ENCODE data around the gene SRPK1. TPM values are rescaled to one million over a fixed set of nuclear protein-coding genes. Genes with fewer than 3 reads are reported as not detected.

The SRPK1 gene
- total and polyA plus RNA-seq, 10 of the 15 experiments (the other 5 are each of a cell fraction or from before 2014, with no cell fraction given) = 47.4 to 112 (median 85.8) TPM

GRCh38 chr6:35919085-35919826, 1.6 kb downstream of the SRPK1 start:
- peak overlapping the region; percentile 65 for H3K4me2 ChIP-seq (ENCODE audit: control insufficient read depth, insufficient read depth)
- DNase-seq (ENCODE audit: low read depth, low spot score) = no peak
- TF ChIP-seq POLR2AphosphoS5 (IDR thresholded peaks at IDR 0.05; ENCODE audit: low read length) (0 out of 2 replicates have a peak, but pooled peaks have one; percentile 14), SMAD1 (IDR thresholded peaks at IDR 0.05; ENCODE audit: low read depth, partially characterized antibody) (no peak), ATF7 (IDR thresholded peaks at IDR 0.05; ENCODE audit: low read depth) (peak; percentile 45; the same call in 1 of the 2 replicates), CTCF (IDR thresholded peaks at IDR 0.05 in 2 of 3, conservative IDR thresholded peaks at IDR 0.05 in 1 of 3; ENCODE audit: control insufficient read depth in 2 of 3, extremely low read depth in 1 of 3, insufficient read depth in 1 of 3, low read depth in 3 of 3, low read length in 3 of 3) (no peak), MXI1 (IDR thresholded peaks at IDR 0.05; ENCODE audit: low read depth, low read length) (no peak), HDAC2 (IDR thresholded peaks at IDR 0.05) (no peak), CREB1 (IDR thresholded peaks at IDR 0.05; ENCODE audit: low read depth) (peak; percentile 30; the same call in 1 of the 2 replicates), JUNB (IDR thresholded peaks at IDR 0.05) (peak; percentile 10; the same call in 1 of the 2 replicates), SMAD5 (IDR thresholded peaks at IDR 0.05; ENCODE audit: low read depth) (no peak), SREBF2 (IDR thresholded peaks at IDR 0.05; ENCODE audit: low read length) (no peak), KAT2A (conservative IDR thresholded peaks at IDR 0.05; ENCODE audit: control insufficient read depth, low read depth, low read length) (no peak), E4F1 (IDR thresholded peaks at IDR 0.05; ENCODE audit: borderline replicate concordance, partially characterized antibody) (no peak)
- 0% methylated on average over 9 of the region's 9 CpGs for WGBS (ENCODE audit: insufficient coverage, insufficient replicate concordance, low lambda C conversion rate, missing lambda C conversion rate)
- in situ Hi-C loops (cut with MboI) (no loop called here), intact Hi-C loops (cut with micrococcal nuclease; ENCODE audit: unreplicated experiment) (no loop called here)
- ChIA-PET RAD21 (ENCODE audit: unreplicated experiment) (interaction anchor here (0.6 kb wide), 1 partner anchor 40 kb away, joined by 3 read pairs; no protein-coding TSS in a partner anchor), POLR2A (interaction anchor here (1.3 kb wide), 1 partner anchor 110 kb away, joined by 5 read pairs; no protein-coding TSS in a partner anchor), SMC1A (ENCODE audit: uncharacterized antibody, unreplicated experiment) (interaction anchor here (0.6 to 1.2 kb wide), 2 partner anchors 15 to 54 kb away, joined by 3 read pairs; no protein-coding TSS in a partner anchor), CTCF (interaction anchor here (1.0 to 2.0 kb wide), 2 partner anchors 35 to 69 kb away, joined by 3 to 4 read pairs; no protein-coding TSS in a partner anchor)
- FAIRE-seq = peak; percentile 57
- peak overlapping the region; percentile 87 for H3K9ac ChIP-seq (ENCODE audit: control insufficient read depth, insufficient read depth, low read length)
- peak overlapping the region; percentile 38 for H2AFZ ChIP-seq (ENCODE audit: control insufficient read depth, low read depth, low read length)
- no peaks in the 10 kb centered on the region for H3K27me3 ChIP-seq (replicated peaks in 1 of 2; ENCODE audit: control insufficient read depth in 2 of 2, insufficient read depth in 2 of 2, low read length in 1 of 2)
- BruUV-seq (replicated peaks) = no TSS peak
- H3K4me3 ChIP-seq = peak overlapping the region; percentile 92
- 0 out of 4 replicates have a peak, but pooled peaks cover 0 to 3% of the 10 kb centered on the region in 2 experiments for H3K36me3 ChIP-seq (ENCODE audit: control insufficient read depth in 2 of 2, insufficient read depth in 2 of 2, low read length in 1 of 2)
- ATAC-seq = peak; percentile 52
- H3K27ac ChIP-seq (ENCODE audit: control insufficient read depth, insufficient read depth) = peak overlapping the region; percentile 67; the same call in 1 of the 2 replicates
- no peaks in the 10 kb centered on the region for H4K20me1 ChIP-seq (ENCODE audit: control insufficient read depth, insufficient read depth)
- no peaks in the 10 kb centered on the region for H3K9me3 ChIP-seq (replicated peaks; ENCODE audit: control insufficient read depth, insufficient read depth, low read length)
- peaks cover 55% of the 10 kb centered on the region for H3K79me2 ChIP-seq (ENCODE audit: control insufficient read depth, insufficient read depth, low read length)
- no peaks in the 10 kb centered on the region; the same call in 1 of the 2 replicates for H3K4me1 ChIP-seq (ENCODE audit: control insufficient read depth, insufficient read depth, low read length)
